ENCODE measurements around the gene LNX2. TPM values are rescaled to one million over a fixed set of nuclear protein-coding genes. Genes with fewer than 3 reads are reported as not detected.

The LNX2 gene
- total RNA-seq, 1 donor from 2014 or later = 4.7 TPM

DNA sequence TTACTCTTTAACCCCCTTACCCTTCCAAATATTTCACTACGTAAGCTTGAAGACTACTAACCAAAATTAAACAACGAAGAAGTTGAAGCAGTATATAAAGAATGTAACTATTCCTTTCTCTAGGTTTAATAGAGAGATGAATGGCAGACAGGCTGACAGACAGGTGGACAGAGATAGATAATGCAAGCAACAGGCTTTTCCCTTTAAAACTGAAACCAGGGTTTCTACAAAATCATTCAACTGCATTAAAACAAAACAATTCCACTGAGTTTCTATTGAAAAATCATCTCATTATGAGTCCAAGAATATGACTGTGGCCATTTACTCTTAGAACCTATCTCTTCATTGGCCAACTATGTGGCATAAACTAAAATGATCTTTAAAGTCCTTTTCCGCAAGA lies 15.2 kb downstream of the LNX2 start:
- TF ChIP-seq, protein P1, sequence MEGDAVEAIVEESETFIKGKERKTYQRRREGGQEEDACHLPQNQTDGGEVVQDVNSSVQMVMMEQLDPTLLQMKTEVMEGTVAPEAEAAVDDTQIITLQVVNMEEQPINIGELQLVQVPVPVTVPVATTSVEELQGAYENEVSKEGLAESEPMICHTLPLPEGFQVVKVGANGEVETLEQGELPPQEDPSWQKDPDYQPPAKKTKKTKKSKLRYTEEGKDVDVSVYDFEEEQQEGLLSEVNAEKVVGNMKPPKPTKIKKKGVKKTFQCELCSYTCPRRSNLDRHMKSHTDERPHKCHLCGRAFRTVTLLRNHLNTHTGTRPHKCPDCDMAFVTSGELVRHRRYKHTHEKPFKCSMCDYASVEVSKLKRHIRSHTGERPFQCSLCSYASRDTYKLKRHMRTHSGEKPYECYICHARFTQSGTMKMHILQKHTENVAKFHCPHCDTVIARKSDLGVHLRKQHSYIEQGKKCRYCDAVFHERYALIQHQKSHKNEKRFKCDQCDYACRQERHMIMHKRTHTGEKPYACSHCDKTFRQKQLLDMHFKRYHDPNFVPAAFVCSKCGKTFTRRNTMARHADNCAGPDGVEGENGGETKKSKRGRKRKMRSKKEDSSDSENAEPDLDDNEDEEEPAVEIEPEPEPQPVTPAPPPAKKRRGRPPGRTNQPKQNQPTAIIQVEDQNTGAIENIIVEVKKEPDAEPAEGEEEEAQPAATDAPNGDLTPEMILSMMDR (conservative IDR thresholded peaks at IDR 0.05; ENCODE audit: low read depth, low read length) = no peak
- no peak overlapping the region for H3K4me3 ChIP-seq (ENCODE audit: low read depth, low read length)
- no peak for DNase-seq (ENCODE audit: low read depth)

DNA sequence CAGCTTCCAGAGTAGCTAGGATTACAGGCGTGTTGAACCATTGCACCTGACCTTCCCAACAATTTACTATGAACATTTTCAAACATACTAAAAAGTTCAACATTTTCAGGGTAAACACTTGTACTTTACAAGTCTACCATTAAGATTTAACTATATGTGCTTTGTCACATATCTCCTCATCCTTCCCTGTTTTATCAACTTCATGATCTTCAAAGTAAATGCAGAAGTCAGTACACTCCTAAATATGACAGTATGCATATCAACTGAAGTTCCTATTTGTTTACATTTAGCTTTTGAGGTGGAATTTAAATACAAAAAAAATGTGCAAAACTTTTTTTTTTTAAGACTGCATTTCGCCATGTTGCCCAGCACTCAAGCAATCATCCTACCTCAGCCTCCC lies 18.5 kb downstream of the LNX2 start:
- no peak for DNase-seq (ENCODE audit: low read depth)
- TF ChIP-seq, protein P1 (conservative IDR thresholded peaks at IDR 0.05; ENCODE audit: low read depth, low read length) = no peak
- no peak overlapping the region for H3K4me3 ChIP-seq (ENCODE audit: low read depth, low read length)

DNA sequence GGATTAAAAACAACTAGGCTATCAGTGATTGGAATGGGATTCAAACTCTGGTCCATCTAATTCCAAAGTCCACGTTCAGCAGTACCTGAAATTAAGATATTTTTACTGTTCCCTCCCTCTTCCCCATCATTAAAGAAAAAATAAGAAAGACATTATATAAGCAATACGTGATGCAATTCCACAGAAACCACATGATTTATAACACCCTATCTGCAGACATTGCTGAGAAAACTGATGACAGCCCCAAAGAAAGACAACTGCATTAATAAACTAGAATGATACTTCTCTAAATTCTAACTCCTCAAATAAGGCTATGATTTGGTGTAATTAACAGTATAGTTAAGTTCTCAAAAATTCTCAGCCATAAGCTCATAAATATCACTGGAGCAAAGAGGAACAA lies 19.1 kb downstream of the LNX2 start:
- TF ChIP-seq, protein P1 (conservative IDR thresholded peaks at IDR 0.05; ENCODE audit: low read depth, low read length) = no peak
- no peak for DNase-seq (ENCODE audit: low read depth)
- H3K4me3 ChIP-seq (ENCODE audit: low read depth, low read length) = no peak overlapping the region

DNA sequence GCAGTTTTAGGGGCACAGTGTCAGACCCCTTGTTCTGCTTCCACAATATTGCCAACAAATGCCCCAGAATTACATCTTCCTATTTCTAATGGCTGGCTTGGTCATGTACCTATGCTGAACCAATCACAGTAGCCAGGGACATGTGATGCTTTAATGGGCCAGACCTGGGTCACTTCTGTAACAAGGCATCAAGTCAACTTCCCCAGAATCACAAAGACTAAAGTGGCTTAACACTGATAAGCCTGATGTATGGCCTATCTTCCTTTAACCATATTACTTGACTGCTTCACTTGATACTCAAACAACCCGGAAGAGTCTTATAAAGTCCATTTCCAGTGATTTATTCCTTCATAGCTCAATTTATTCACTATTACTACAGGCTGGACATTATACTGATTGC lies 19.6 kb downstream of the LNX2 start:
- DNase-seq (ENCODE audit: low read depth) = no peak
- TF ChIP-seq, protein P1 (conservative IDR thresholded peaks at IDR 0.05; ENCODE audit: low read depth, low read length) = no peak

DNA sequence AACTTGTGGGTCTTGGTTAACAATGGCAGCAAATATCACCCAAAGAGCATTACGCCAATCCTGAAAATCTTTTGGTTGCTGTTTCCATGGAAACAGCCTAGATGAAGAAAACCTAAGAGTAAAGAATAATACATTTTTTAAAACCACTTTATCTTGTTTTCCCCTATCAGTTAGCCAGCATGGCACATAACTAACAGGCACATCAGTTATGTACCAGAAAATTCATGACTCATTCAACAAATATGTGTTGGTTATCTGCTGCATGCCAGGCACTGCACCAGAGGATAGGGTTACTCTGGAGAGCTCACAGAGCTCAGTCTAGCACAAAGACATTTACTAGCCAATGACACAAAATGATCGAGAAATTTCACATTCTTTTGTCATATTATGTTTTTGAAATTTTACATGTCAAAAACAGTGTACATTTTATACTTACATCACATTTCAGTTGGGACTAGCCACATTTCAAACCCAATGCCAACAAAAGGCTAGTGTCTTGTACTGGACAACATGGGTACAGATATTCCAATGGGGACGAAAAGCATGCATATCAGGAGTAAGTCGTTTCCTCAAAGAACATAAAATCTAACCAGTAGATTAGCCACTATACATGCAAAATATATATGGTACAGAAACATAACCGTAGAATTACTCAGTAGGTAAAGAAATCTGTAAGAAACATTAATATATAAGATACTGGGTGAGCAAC lies 20.3 kb downstream of the LNX2 start:
- no peak for DNase-seq (ENCODE audit: low read depth)
- TF ChIP-seq, protein P1 (conservative IDR thresholded peaks at IDR 0.05; ENCODE audit: low read depth, low read length) = no peak
- no peak overlapping the region for H3K4me3 ChIP-seq (ENCODE audit: low read depth, low read length)

More for the DNA sequence above, 19.6 kb downstream of the LNX2 start:
- no peak overlapping the region for H3K4me3 ChIP-seq (ENCODE audit: low read depth, low read length)

DNA sequence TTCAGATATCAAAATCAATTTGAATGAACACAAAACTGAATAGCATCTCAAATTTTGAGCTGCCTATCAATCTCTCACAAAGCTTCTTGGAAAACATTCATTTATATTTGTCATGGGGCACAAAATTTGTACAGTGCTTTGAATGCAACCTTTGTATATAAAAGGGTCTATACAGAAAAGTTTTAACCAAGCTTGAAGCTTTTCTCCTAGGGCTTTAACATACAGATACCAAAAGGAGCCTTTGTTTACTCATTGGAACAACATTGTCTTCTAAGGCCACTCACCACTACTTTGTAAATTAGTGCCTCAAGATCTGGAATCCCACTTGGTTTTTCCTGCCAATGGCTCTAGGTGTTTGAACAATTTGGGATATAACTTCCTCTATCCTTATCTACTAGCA lies 21.2 kb downstream of the LNX2 start:
- DNase-seq (ENCODE audit: low read depth) = no peak
- no peak overlapping the region for H3K4me3 ChIP-seq (ENCODE audit: low read depth, low read length)
- TF ChIP-seq, protein P1 (conservative IDR thresholded peaks at IDR 0.05; ENCODE audit: low read depth, low read length) = no peak

All from epithelial cell of proximal tubule (primary cell).